Esophagus muscularis mucosa (tissue), 4 donors: ENCODE results near the gene TM4SF20. TPM values are rescaled to one million over a fixed set of nuclear protein-coding genes. Genes with fewer than 3 reads are reported as not detected.

Source experiments
- DNase-seq: peaks from one replicate; pipeline ENCODE4 v3.0.0-alpha.2; 2017; ENCODE audit errors: extremely low spot score
- H3K27ac ChIP-seq, 4 donors: fragments of 200-600 bp; sonication (generic); replicated peaks in 1 of 4; 1 replicate in 3 of 4; 2 replicates in 1 of 4; pipeline ENCODE4 v1.5.1; 2016 to 2019; ENCODE audit warnings: mild to moderate bottlenecking in 1 of 4
- H3K27me3 ChIP-seq, 4 donors: fragments of 200-600 bp; sonication (generic); one replicate each; pipeline versions ENCODE4 v1.5.1 to v1.6.0; 2016 to 2019
- H3K36me3 ChIP-seq, 4 donors: fragments of 200-600 bp; sonication (generic); one replicate each; pipeline ENCODE4 v1.5.1; 2016 to 2019
- H3K4me1 ChIP-seq, 4 donors: fragments of 200-600 bp; sonication (generic); one replicate each; pipeline ENCODE4 v1.5.1; 2016 to 2019
- H3K4me3 ChIP-seq, 4 donors: fragments of 200-600 bp; sonication (generic); 1 replicate in 2 of 4; 2 replicates in 2 of 4; pipeline ENCODE4 v1.5.1; 2016 to 2019; ENCODE audit warnings: mild to moderate bottlenecking in 4 of 4, moderate library complexity in 1 of 4
- H3K9me3 ChIP-seq, 4 donors: fragments of 200-600 bp; sonication (generic); 1 replicate in 3 of 4; 2 replicates in 1 of 4; pipeline ENCODE4 v1.5.1; 2016 to 2019
- CTCF ChIP-seq, 3 experiments: fragments of 200-600 bp in 2 of 3; fragments of 450-650 bp in 1 of 3; sonication (generic) in 2 of 3; IDR thresholded peaks; one replicate each; pipeline ENCODE4 v1.5.1; 2017 to 2019; ENCODE audit warnings: antibody characterized with exemption in 3 of 3, mild to moderate bottlenecking in 2 of 3, moderate library complexity in 1 of 3
- EP300 ChIP-seq: sonication (generic); formaldehyde crosslinking; IDR thresholded peaks from one replicate; pipeline ENCODE4 v1.6.1; 2017; ENCODE audit warnings: antibody characterized with exemption
- POLR2A ChIP-seq: fragments of 450-650 bp; IDR thresholded peaks from one replicate; pipeline ENCODE4 v1.6.1; 2017; ENCODE audit warnings: antibody characterized with exemption, moderate library complexity, mild to moderate bottlenecking, low read depth
- POLR2AphosphoS5 ChIP-seq, 2 donors: sonication (generic); formaldehyde crosslinking; IDR thresholded peaks; one replicate each; pipeline ENCODE4 v1.6.1; 2017; ENCODE audit warnings: antibody characterized with exemption in 2 of 2
- WGBS: methylation state at CpG from one replicate; pipeline ENCODE4 v1.1.5; 2018; 5-methylcytosine and 5-hydroxymethylcytosine counted together
- intact Hi-C: fragments of 100-400 bp; cut with DNase I; formaldehyde crosslinking; loops from one replicate; pipeline ENCODE4 v1.15.1; 2023
- total RNA-seq, 4 donors: library from RNA; depleted of rRNA; stranded (reverse); fragments of >200 nt; gene quantifications; one replicate each; pipeline versions ENCODE4 v1.1.0 to v1.2.1, GENCODE V29; 2016

The TM4SF20 gene
- total RNA-seq, 4 donors from 2014 or later = not detected

GRCh38 chr2:227416701-227417100, 37.6 kb upstream of the TM4SF20 start:
- 82% methylated on average over 4 of the region's 4 CpGs for WGBS
- H3K9me3 ChIP-seq = no peaks in the 10 kb centered on the region
- no peaks in the 10 kb centered on the region for H3K27me3 ChIP-seq
- H3K4me3 ChIP-seq = no peak overlapping the region
- H3K4me1 ChIP-seq = peaks cover 5 to 13% (median 7%) of the 10 kb centered on the region in 4 donors
- DNase-seq = no peak
- peak overlapping the region; percentile 4 to 50 (median 44) for H3K27ac ChIP-seq
- intact Hi-C loops = no loop called here
- TF ChIP-seq EP300 (no peak), POLR2A (no peak), CTCF (IDR thresholded peaks at IDR 0.05) (no peak)
- H3K36me3 ChIP-seq = no peaks in the 10 kb centered on the region

GRCh38 chr2:227415538-227416424, 36.7 kb upstream of the TM4SF20 start:
- no peaks in the 10 kb centered on the region for H3K36me3 ChIP-seq
- 52% methylated on average over 10 of the region's 10 CpGs for WGBS
- no peaks in the 10 kb centered on the region for H3K9me3 ChIP-seq
- no peak overlapping the region for H3K4me3 ChIP-seq
- peak overlapping the region; percentile 4 to 50 (median 44) for H3K27ac ChIP-seq
- H3K4me1 ChIP-seq = peaks cover 5 to 13% (median 7%) of the 10 kb centered on the region in 4 donors
- intact Hi-C loops = no loop called here
- no peaks in the 10 kb centered on the region for H3K27me3 ChIP-seq
- TF ChIP-seq CTCF (IDR thresholded peaks at IDR 0.05) = no peak
- peak in 1 of 2 donors; percentile 33 for TF ChIP-seq POLR2AphosphoS5 (IDR thresholded peaks at IDR 0.05)
- DNase-seq = no peak

GRCh38 chr2:227414846-227415245, 35.7 kb upstream of the TM4SF20 start:
- no peaks in the 10 kb centered on the region for H3K9me3 ChIP-seq
- H3K27ac ChIP-seq = peak overlapping the region in 1 of 4 donors; percentile 6
- no peak for DNase-seq
- H3K4me1 ChIP-seq = peaks cover 5 to 13% (median 7%) of the 10 kb centered on the region in 4 donors
- no peaks in the 10 kb centered on the region for H3K27me3 ChIP-seq
- intact Hi-C loops = no loop called here
- WGBS = 82% methylated on average over 3 of the region's 3 CpGs
- no peak overlapping the region for H3K4me3 ChIP-seq
- H3K36me3 ChIP-seq = no peaks in the 10 kb centered on the region
- TF ChIP-seq EP300 (no peak), CTCF (IDR thresholded peaks at IDR 0.05) (no peak), POLR2AphosphoS5 (IDR thresholded peaks at IDR 0.05) (no peak), POLR2A (no peak)

DNA sequence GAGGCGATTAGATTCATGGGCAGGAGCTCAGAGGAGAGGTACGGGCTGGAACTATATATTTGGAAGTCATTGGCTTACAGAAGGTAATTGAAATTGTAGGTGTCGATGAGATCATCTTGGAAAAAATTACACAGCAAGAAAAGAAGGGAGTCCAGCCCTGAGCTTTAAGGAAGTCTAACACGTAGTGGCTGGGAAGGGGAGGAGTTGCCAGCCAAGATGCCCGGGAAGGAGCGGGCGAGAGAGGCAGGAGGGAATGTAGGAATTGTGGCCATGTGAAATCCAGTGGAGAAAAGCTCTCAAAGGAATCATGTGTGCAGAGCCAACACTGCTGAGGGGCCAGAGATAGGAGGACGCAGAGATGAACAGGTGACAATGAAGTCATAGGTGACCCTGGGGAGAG, 34.3 kb upstream of the TM4SF20 start:
- no peak for DNase-seq
- intact Hi-C loops = no loop called here
- Histone ChIP-seq H3K27ac (no peak overlapping the region), H3K4me3 (no peak overlapping the region), H3K4me1 (peaks cover 5 to 13% (median 7%) of the 10 kb centered on the region in 4 donors), H3K9me3 (no peaks in the 10 kb centered on the region), H3K27me3 (no peaks in the 10 kb centered on the region), H3K36me3 (no peaks in the 10 kb centered on the region)
- 79% methylated on average over 8 of the region's 8 CpGs for WGBS
- TF ChIP-seq CTCF (IDR thresholded peaks at IDR 0.05) = no peak
- no peak for TF ChIP-seq POLR2AphosphoS5 (IDR thresholded peaks at IDR 0.05)
- TF ChIP-seq POLR2A = no peak
- no peak for TF ChIP-seq EP300
